Gastroesophageal sphincter (tissue), 4 donors: ENCODE measurements around the gene AP3M1. TPM values are rescaled to one million over a fixed set of nuclear protein-coding genes. Genes with fewer than 3 reads are reported as not detected.
"Not testable (repeated sequence)": the region's sequence is repeated elsewhere in the genome, so short reads cannot be mapped to it uniquely, and the experiment has no call there.

Experiments used
- ATAC-seq: fragments of 150-250 bp; one replicate; pipeline ENCODE4 v1.9.1; 2016; ENCODE audit warnings: mild to moderate bottlenecking, moderate library complexity
- H3K27ac ChIP-seq, 4 donors: fragments of 200-600 bp; sonication (generic) in 3 of 4; 1 replicate in 3 of 4; 2 replicates in 1 of 4; pipeline ENCODE4 v1.5.1; 2016 to 2019
- H3K27me3 ChIP-seq: fragments of 200-600 bp; sonication (generic); one replicate; pipeline ENCODE4 v1.5.1; 2019
- H3K36me3 ChIP-seq, 2 donors: fragments of 200-600 bp; sonication (generic); one replicate each; pipeline ENCODE4 v1.5.1; 2019; ENCODE audit warnings: control low read depth in 1 of 2
- H3K4me1 ChIP-seq, 3 donors: fragments of 200-600 bp; sonication (generic); 1 replicate in 2 of 3; 2 replicates in 1 of 3; pipeline ENCODE4 v1.5.1; 2016 to 2019; ENCODE audit warnings: control low read depth in 2 of 3
- H3K4me3 ChIP-seq, 2 donors: fragments of 200-600 bp; sonication (generic); one replicate each; pipeline ENCODE4 v1.5.1; 2019; ENCODE audit warnings: mild to moderate bottlenecking in 1 of 2, moderate library complexity in 1 of 2
- H3K9me3 ChIP-seq, 3 donors: fragments of 200-600 bp; sonication (generic); one replicate each; pipeline ENCODE4 v1.5.1; 2017 to 2019; ENCODE audit warnings: control low read depth in 2 of 3
- CTCF ChIP-seq, 4 experiments: fragments of 200-600 bp in 2 of 4; fragments of 450-650 bp in 2 of 4; sonication (generic) in 1 of 4; IDR thresholded peaks; one replicate each; pipeline ENCODE4 v1.5.1; 2017 to 2019; ENCODE audit warnings: antibody characterized with exemption in 4 of 4, mild to moderate bottlenecking in 2 of 4, moderate library complexity in 2 of 4
- EP300 ChIP-seq: sonication (generic); formaldehyde crosslinking; IDR thresholded peaks from one replicate; pipeline ENCODE4 v1.6.1; 2017; ENCODE audit warnings: antibody characterized with exemption, mild to moderate bottlenecking
- POLR2A ChIP-seq, 2 donors: fragments of 450-650 bp; IDR thresholded peaks; one replicate each; pipeline ENCODE4 v1.6.1; 2017; ENCODE audit warnings: antibody characterized with exemption in 2 of 2, mild to moderate bottlenecking in 2 of 2, moderate library complexity in 1 of 2
- POLR2AphosphoS5 ChIP-seq: sonication (generic); formaldehyde crosslinking; IDR thresholded peaks from one replicate; pipeline ENCODE4 v1.6.1; 2017; ENCODE audit warnings: antibody characterized with exemption
- WGBS, 2 donors: methylation state at CpG; one replicate each; pipeline ENCODE4 v1.1.5; 2018; ENCODE audit warnings: low coverage in 1 of 2; 5-methylcytosine and 5-hydroxymethylcytosine counted together
- total RNA-seq, 4 donors: library from RNA; depleted of rRNA; stranded (reverse); fragments of >200 nt; gene quantifications; one replicate each; pipeline ENCODE4 v1.1.0, GENCODE V29; 2016

AP3M1 gene
- total RNA-seq, 4 donors from 2014 or later, result 29.4 to 41.7 (median 31.7) TPM

GRCh38 chr10:74139981-74140380, 10.6 kb downstream of the AP3M1 start:
- Histone ChIP-seq H3K36me3 (peaks cover 10 to 44% of the 10 kb centered on the region in 2 donors), H3K4me3 (no peak overlapping the region), H3K27ac (no peak overlapping the region), H3K9me3 (no peaks in the 10 kb centered on the region), H3K4me1 (peaks cover 0 to 30% (median 4%) of the 10 kb centered on the region in 3 donors), H3K27me3 (no peaks in the 10 kb centered on the region)
- ATAC-seq, result no peak
- no peak for TF ChIP-seq POLR2A (IDR thresholded peaks at IDR 0.05)
- TF ChIP-seq EP300, result no peak
- no peak for TF ChIP-seq POLR2AphosphoS5
- no peak for TF ChIP-seq CTCF (IDR thresholded peaks at IDR 0.05)
- WGBS, 2 donors, result 100% methylated on average over 1 to 6 of the region's 18 CpGs

- not testable (repeated sequence) for H3K27me3 ChIP-seq, ATAC-seq, H3K9me3 ChIP-seq, H3K4me3 ChIP-seq, H3K27ac ChIP-seq
- Histone ChIP-seq H3K36me3 (peaks cover 10 to 57% of the 10 kb centered on the region in 2 donors), H3K4me1 (peaks cover 0 to 24% (median 0%) of the 10 kb centered on the region in 3 donors)
- WGBS, 2 donors, result 89 to 93% methylated on average over 2 to 5 of the region's 5 CpGs
Observed at GRCh38 chr10:74138596-74138995, 12.0 kb downstream of the AP3M1 start.

GRCh38 chr10:74137992-74138391, 12.6 kb downstream of the AP3M1 start:
- no peaks in the 10 kb centered on the region for H3K27me3 ChIP-seq

GRCh38 chr10:74135452-74135851, 15.2 kb downstream of the AP3M1 start:
- Histone ChIP-seq H3K36me3 (peaks cover 10 to 88% of the 10 kb centered on the region in 2 donors), H3K4me3 (no peak overlapping the region), H3K27me3 (no peaks in the 10 kb centered on the region), H3K9me3 (no peaks in the 10 kb centered on the region), H3K4me1 (peaks cover 0 to 8% (median 0%) of the 10 kb centered on the region in 3 donors), H3K27ac (no peak overlapping the region)
- no peak for ATAC-seq
- 82 to 84% methylated on average over 3 of the region's 3 CpGs for WGBS, 2 donors
- no peak for TF ChIP-seq POLR2AphosphoS5
- TF ChIP-seq POLR2A (IDR thresholded peaks at IDR 0.05), result no peak

More at GRCh38 chr10:74137992-74138391, 12.6 kb downstream of the AP3M1 start:
- no peaks in the 10 kb centered on the region for H3K9me3 ChIP-seq
- H3K4me3 ChIP-seq, result no peak overlapping the region
- no peak overlapping the region for H3K27ac ChIP-seq
- whole genome bisulfite sequencing, 2 donors, result 46 to 83% methylated on average over 5 of the region's 5 CpGs
- TF ChIP-seq EP300 (no peak), POLR2A (IDR thresholded peaks at IDR 0.05) (no peak), CTCF (IDR thresholded peaks at IDR 0.05) (no peak), POLR2AphosphoS5 (no peak)
- H3K36me3 ChIP-seq, result peaks cover 10 to 63% of the 10 kb centered on the region in 2 donors
- ATAC-seq, result no peak
- H3K4me1 ChIP-seq, result peaks cover 0 to 18% (median 0%) of the 10 kb centered on the region in 3 donors

- H3K36me3 ChIP-seq, result peaks cover 10 to 94% of the 10 kb centered on the region in 2 donors
- no peak overlapping the region for H3K27ac ChIP-seq
- no peaks in the 10 kb centered on the region for H3K9me3 ChIP-seq
- 78 to 79% methylated on average over 6 to 8 of the region's 11 CpGs for WGBS, 2 donors
- no peaks in the 10 kb centered on the region for H3K27me3 ChIP-seq
- no peak overlapping the region for H3K4me3 ChIP-seq
- TF ChIP-seq EP300, result no peak
- TF ChIP-seq CTCF (IDR thresholded peaks at IDR 0.05), result no peak
- no peak for TF ChIP-seq POLR2A (IDR thresholded peaks at IDR 0.05)
- no peak for TF ChIP-seq POLR2AphosphoS5
- H3K4me1 ChIP-seq, result peaks cover 0 to 8% (median 0%) of the 10 kb centered on the region in 3 donors
- ATAC-seq, result no peak
Observed at GRCh38 chr10:74133923-74134820, 16.5 kb downstream of the AP3M1 start.

- ATAC-seq, result no peak
- H3K4me1 ChIP-seq, result peaks cover 0 to 50% (median 0%) of the 10 kb centered on the region in 3 donors
- peak overlapping the region in 3 of 4 donors; percentile 39 to 62 (median 57) for H3K27ac ChIP-seq
- H3K36me3 ChIP-seq, result peaks cover 0 to 94% of the 10 kb centered on the region in 2 donors
- WGBS, 2 donors, result 0% methylated on average over 1 of the region's 1 CpG
- no peaks in the 10 kb centered on the region for H3K27me3 ChIP-seq
- no peak for TF ChIP-seq CTCF (IDR thresholded peaks at IDR 0.05)
- TF ChIP-seq POLR2A (IDR thresholded peaks at IDR 0.05), result no peak
- no peak for TF ChIP-seq POLR2AphosphoS5
- TF ChIP-seq EP300, result no peak
- H3K4me3 ChIP-seq, result no peak overlapping the region
- H3K9me3 ChIP-seq, result no peaks in the 10 kb centered on the region
Observed at GRCh38 chr10:74123081-74123480, 27.5 kb downstream of the AP3M1 start.
